ENCODE measurements around the gene CACNA1C.

GRCh38 chr12:2418579-2418978 lies 365.8 kb downstream of the CACNA1C start:
- TF ChIP-seq CTCF (IDR thresholded peaks at IDR 0.05) (no peak), EP300 (IDR thresholded peaks at IDR 0.05) (no peak), POLR2AphosphoS5 (IDR thresholded peaks at IDR 0.05) (no peak), POLR2A (IDR thresholded peaks at IDR 0.05) (no peak)
